Measurements from ENCODE around the gene KMT2A. TPM values are rescaled to one million over a fixed set of nuclear protein-coding genes. Genes with fewer than 3 reads are reported as not detected.
A peak's percentile ranks its signal among the peaks of the same experiment; 100 is the strongest.
"Not testable (repeated sequence)": the region's sequence is repeated elsewhere in the genome, so short reads cannot be mapped to it uniquely, and the experiment has no call there.

KMT2A gene
- total and polyA plus RNA-seq, 2 donors: 11.4 to 17.7 TPM

DNA sequence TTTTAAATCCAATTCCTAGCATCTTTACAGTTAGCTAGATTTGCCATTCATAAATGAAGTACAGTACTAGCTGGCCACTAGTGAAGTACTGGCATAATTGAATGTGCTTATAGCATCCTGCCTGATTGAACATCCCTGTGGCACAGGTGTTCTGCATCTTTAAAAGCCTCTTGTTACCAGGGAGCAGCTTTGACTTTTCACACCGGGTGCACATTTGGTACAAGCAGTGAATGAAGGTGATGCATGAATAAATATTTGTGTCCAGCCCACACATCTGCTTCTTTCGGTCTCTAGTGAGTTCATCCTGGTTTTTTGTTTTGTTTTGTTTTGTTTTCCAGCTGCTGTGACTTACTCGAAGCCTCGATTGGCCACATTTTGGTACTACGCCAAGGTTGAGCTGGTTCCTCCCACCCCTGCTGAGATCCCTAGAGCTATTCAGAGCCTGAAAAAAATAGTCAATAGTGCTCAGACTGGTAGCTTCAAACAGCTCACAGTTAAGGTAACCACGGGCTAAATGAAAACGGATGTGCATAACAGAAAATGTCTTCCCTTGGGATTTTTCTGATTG is 29.6 kb upstream of the KMT2A start:
- no peak overlapping the region for H3K4me3 ChIP-seq (ENCODE audit: low read length in 2 of 2)
- H3K4me1 ChIP-seq (ENCODE audit: control insufficient read depth in 2 of 2, insufficient read depth in 2 of 2, low read length in 2 of 2): peaks cover 8% of the 10 kb centered on the region in 2 donors
- H3K36me3 ChIP-seq (ENCODE audit: control insufficient read depth in 2 of 2, insufficient read depth in 2 of 2, low read length in 1 of 2): peaks cover 7 to 45% of the 10 kb centered on the region in 2 donors
- DNase-seq (ENCODE audit: low read depth in 6 of 9, low spot score in 9 of 9): no peak
- H3K27ac ChIP-seq (ENCODE audit: low read depth in 1 of 2, low read length in 1 of 2): no peak overlapping the region
- H3K9me3 ChIP-seq (ENCODE audit: control insufficient read depth in 2 of 2, insufficient read depth in 1 of 2, low read length in 1 of 2): no peaks in the 10 kb centered on the region
- H3K27me3 ChIP-seq (ENCODE audit: control insufficient read depth in 2 of 2, insufficient read depth in 1 of 2, low read length in 1 of 2): no peaks in the 10 kb centered on the region
- WGBS: 89% methylated on average over 7 of the region's 7 CpGs

DNA sequence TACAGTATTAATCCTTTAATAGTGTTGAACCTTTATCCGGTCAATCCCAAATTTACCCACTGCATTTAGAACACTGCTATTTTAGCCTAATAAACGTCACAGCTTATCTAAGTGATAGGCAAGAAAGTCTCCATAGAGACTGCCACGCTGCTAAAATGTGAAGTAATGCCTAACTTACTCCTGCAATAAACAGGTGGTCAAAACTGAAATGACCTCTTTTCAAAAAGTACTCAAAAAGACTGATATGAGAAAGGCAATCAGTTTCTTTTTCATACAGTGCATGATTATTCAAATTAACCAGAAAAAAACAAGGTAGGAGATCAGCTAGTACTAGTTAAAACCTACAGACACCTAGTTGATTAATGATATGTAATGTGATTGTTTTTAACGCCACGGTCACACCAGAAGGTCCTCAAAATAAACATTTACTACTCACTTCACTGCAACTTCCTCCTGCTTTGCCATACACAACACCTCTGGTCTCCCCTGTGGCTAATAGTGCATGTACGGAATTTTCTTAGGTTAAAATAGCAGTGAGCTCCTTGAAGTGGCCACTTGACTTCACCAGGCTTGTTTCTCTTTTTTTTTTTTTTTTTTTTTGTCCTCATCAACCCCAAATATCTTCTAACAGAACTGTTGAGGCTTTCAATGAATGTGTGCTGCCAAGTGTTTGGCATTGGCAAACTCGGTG is 26.1 kb upstream of the KMT2A start:
- no peak overlapping the region for H3K4me3 ChIP-seq (ENCODE audit: low read length in 2 of 2)
- no peaks in the 10 kb centered on the region for H3K4me1 ChIP-seq (ENCODE audit: control insufficient read depth in 2 of 2, insufficient read depth in 2 of 2, low read length in 2 of 2)
- no peak for DNase-seq (ENCODE audit: low read depth in 6 of 9, low spot score in 9 of 9)
- WGBS: 98% methylated on average over 7 of the region's 7 CpGs
- H3K9me3 ChIP-seq (ENCODE audit: control insufficient read depth in 2 of 2, insufficient read depth in 1 of 2, low read length in 1 of 2): no peaks in the 10 kb centered on the region
- H3K27ac ChIP-seq (ENCODE audit: low read depth in 1 of 2, low read length in 1 of 2): no peak overlapping the region
- H3K36me3 ChIP-seq (ENCODE audit: control insufficient read depth in 2 of 2, insufficient read depth in 2 of 2, low read length in 1 of 2): peaks cover 12 to 43% of the 10 kb centered on the region in 2 donors
- H3K27me3 ChIP-seq (ENCODE audit: control insufficient read depth in 2 of 2, insufficient read depth in 1 of 2, low read length in 1 of 2): no peaks in the 10 kb centered on the region

DNA sequence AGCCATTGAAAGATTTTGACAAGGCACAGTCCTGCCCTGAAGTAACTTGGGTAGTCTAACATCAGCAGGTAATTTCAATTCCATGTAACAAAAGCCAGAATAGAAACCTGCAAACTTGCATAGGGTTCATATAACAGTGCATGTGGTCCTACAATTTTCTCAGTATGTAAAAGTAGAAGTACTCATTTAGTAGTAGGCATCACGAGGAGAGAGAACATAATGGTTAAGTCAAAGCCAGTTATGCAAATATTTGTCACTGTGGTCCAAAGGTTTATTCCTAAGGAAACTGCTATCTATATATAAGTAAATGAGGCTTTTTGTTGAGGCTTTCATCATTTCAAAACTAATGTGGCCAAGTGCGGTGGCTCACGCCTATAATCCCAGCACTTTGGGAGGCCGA is 24.8 kb upstream of the KMT2A start:
- Histone ChIP-seq H3K27me3 (ENCODE audit: control insufficient read depth in 2 of 2, insufficient read depth in 1 of 2, low read length in 1 of 2) (no peaks in the 10 kb centered on the region), H3K27ac (ENCODE audit: low read depth in 1 of 2, low read length in 1 of 2) (no peak overlapping the region), H3K36me3 (ENCODE audit: control insufficient read depth in 2 of 2, insufficient read depth in 2 of 2, low read length in 1 of 2) (peaks cover 12 to 32% of the 10 kb centered on the region in 2 donors), H3K4me3 (ENCODE audit: low read length in 2 of 2) (no peak overlapping the region), H3K4me1 (ENCODE audit: control insufficient read depth in 2 of 2, insufficient read depth in 2 of 2, low read length in 2 of 2) (no peaks in the 10 kb centered on the region), H3K9me3 (ENCODE audit: control insufficient read depth in 2 of 2, insufficient read depth in 1 of 2, low read length in 1 of 2) (no peaks in the 10 kb centered on the region)
- no peak for DNase-seq (ENCODE audit: low read depth in 6 of 9, low spot score in 9 of 9)
- 82% methylated on average over 4 of the region's 4 CpGs for WGBS

DNA sequence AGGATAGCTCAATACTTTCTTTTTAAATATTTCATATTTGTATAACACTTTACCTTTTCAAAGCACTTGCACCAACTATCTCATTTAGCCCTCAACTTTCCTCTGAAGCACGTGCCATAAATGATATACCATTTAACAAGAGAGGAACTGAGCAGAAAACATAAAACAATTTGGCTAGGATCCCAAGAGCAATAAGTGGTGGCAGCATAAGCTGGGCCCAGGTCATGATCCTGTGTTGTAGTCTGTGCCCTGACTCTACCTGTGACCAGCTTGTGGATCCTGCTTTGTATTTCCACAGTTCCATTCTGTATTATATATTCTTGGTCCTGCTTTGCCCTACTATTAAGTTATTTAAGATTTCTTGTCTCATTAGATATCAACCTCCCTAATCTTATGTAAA is 23.4 kb upstream of the KMT2A start:
- Histone ChIP-seq H3K27me3 (ENCODE audit: control insufficient read depth in 2 of 2, insufficient read depth in 1 of 2, low read length in 1 of 2) (no peaks in the 10 kb centered on the region), H3K4me1 (ENCODE audit: control insufficient read depth in 2 of 2, insufficient read depth in 2 of 2, low read length in 2 of 2) (no peaks in the 10 kb centered on the region), H3K27ac (ENCODE audit: low read depth in 1 of 2, low read length in 1 of 2) (no peak overlapping the region), H3K36me3 (ENCODE audit: control insufficient read depth in 2 of 2, insufficient read depth in 2 of 2, low read length in 1 of 2) (peaks cover 6 to 19% of the 10 kb centered on the region in 2 donors), H3K9me3 (ENCODE audit: control insufficient read depth in 2 of 2, insufficient read depth in 1 of 2, low read length in 1 of 2) (no peaks in the 10 kb centered on the region), H3K4me3 (ENCODE audit: low read length in 2 of 2) (no peak overlapping the region)
- WGBS: 93% methylated on average over 1 of the region's 1 CpG
- DNase-seq (ENCODE audit: low read depth in 6 of 9, low spot score in 9 of 9): no peak

DNA sequence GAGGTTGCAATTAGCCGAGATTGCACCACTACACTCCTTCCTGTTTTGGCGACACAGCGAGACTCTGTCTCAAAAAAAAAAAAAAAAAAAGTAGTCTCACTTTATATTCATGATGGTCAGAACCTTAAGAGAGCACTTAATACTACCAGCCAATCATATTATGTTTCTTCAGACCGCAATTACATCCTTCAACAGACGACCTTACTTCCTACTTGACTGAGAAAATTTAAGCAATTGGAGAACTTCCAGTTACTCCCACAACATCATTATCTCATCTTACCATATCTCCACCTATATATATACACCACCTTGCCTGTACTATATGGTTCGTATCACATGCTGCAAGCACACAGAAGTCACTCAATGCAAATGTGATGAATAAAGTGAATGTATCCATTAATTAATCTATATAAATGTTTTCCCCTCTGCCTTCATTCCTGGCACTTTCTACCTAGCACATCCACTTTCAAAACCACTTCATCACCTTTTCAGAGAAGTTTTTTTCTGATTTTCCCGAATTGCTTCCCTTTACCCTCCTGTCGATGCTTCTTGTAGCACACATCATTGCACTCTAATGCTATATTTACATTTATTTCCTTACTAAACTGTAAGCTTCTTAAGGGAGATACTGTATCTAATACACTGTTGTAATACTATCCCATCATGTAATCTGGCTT is 21.1 kb upstream of the KMT2A start:
- no peak overlapping the region for H3K27ac ChIP-seq (ENCODE audit: low read depth in 1 of 2, low read length in 1 of 2)
- H3K9me3 ChIP-seq (ENCODE audit: control insufficient read depth in 2 of 2, insufficient read depth in 1 of 2, low read length in 1 of 2): no peaks in the 10 kb centered on the region
- no peak for DNase-seq (ENCODE audit: low read depth in 6 of 9, low spot score in 9 of 9)
- peaks cover 5 to 6% of the 10 kb centered on the region in 2 donors for H3K36me3 ChIP-seq (ENCODE audit: control insufficient read depth in 2 of 2, insufficient read depth in 2 of 2, low read length in 1 of 2)
- no peaks in the 10 kb centered on the region for H3K4me1 ChIP-seq (ENCODE audit: control insufficient read depth in 2 of 2, insufficient read depth in 2 of 2, low read length in 2 of 2)
- no peaks in the 10 kb centered on the region for H3K27me3 ChIP-seq (ENCODE audit: control insufficient read depth in 2 of 2, insufficient read depth in 1 of 2, low read length in 1 of 2)
- no peak overlapping the region for H3K4me3 ChIP-seq (ENCODE audit: low read length in 2 of 2)
- 40% methylated on average over 8 of the region's 8 CpGs for WGBS

DNA sequence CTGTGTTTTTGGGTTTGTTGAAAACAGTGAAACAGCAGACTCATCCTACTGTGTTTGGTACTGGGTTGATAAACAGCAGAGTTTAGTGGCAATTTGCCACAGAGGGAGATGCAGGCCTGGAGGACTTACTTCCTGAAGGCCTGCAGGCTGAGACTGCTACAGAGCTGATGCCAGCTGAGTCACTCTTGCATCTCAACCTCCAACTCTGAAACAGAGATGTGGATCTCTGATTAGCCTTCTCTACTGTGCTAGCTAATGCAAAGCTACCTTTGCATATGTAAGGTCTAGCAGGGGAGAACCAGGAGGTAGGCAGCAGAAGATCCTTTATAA is 20.6 kb upstream of the KMT2A start:
- H3K36me3 ChIP-seq (ENCODE audit: control insufficient read depth in 2 of 2, insufficient read depth in 2 of 2, low read length in 1 of 2): peaks cover 4 to 5% of the 10 kb centered on the region in 2 donors
- no peaks in the 10 kb centered on the region for H3K4me1 ChIP-seq (ENCODE audit: control insufficient read depth in 2 of 2, insufficient read depth in 2 of 2, low read length in 2 of 2)
- H3K27me3 ChIP-seq (ENCODE audit: control insufficient read depth in 2 of 2, insufficient read depth in 1 of 2, low read length in 1 of 2): no peaks in the 10 kb centered on the region
- H3K9me3 ChIP-seq (ENCODE audit: control insufficient read depth in 2 of 2, insufficient read depth in 1 of 2, low read length in 1 of 2): no peaks in the 10 kb centered on the region
- H3K4me3 ChIP-seq (ENCODE audit: low read length in 2 of 2): no peak overlapping the region
- peak in 1 of 9 donors; percentile 27 for DNase-seq (ENCODE audit: low read depth in 6 of 9, low spot score in 9 of 9)
- no peak overlapping the region for H3K27ac ChIP-seq (ENCODE audit: low read depth in 1 of 2, low read length in 1 of 2)

DNA sequence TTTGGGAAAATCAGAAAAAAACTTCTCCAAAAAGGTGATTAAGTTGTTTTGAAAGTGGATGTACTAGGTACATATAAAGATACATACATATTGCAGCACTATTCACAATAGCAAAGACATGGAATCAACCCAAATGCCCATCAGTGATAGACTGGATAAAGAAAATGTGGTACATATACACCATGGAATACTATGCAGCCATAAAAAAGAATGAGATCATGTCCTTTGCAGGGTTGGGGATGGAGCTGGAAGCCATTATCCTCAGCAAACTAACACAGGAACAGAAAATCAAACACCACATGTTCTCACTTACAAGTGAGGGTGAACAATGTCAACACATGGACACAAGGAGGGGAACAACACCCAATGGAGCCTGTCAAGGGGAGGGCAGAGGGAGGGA is 19.4 kb upstream of the KMT2A start:
- not testable (repeated sequence) for DNase-seq (ENCODE audit: low read depth in 6 of 9, low spot score in 9 of 9); H3K27me3 ChIP-seq (ENCODE audit: control insufficient read depth in 2 of 2, insufficient read depth in 1 of 2, low read length in 1 of 2); H3K4me1 ChIP-seq (ENCODE audit: control insufficient read depth in 2 of 2, insufficient read depth in 2 of 2, low read length in 2 of 2); H3K36me3 ChIP-seq (ENCODE audit: control insufficient read depth in 2 of 2, insufficient read depth in 2 of 2, low read length in 1 of 2); H3K9me3 ChIP-seq (ENCODE audit: control insufficient read depth in 2 of 2, insufficient read depth in 1 of 2, low read length in 1 of 2); H3K4me3 ChIP-seq (ENCODE audit: low read length in 2 of 2); H3K27ac ChIP-seq (ENCODE audit: low read depth in 1 of 2, low read length in 1 of 2)

DNA sequence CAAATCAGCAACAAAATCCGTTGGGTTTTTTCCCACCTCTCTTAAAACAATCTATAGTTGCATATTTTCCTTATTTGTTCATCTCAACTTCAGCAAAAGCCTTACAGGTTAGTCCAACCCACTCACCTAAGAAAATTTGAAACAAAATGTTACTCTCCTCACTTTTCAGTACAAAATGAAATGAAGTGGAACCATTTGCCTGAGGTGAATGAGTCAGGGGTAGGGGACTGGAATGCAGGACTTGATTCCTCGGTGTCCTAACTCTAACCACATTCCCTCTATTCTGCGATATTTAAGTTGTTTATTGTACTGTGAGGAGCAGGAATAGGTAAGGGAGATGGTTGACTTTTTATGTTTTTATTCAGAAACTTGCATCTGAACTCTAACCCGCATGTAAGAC is 18.5 kb upstream of the KMT2A start:
- H3K4me1 ChIP-seq (ENCODE audit: control insufficient read depth in 2 of 2, insufficient read depth in 2 of 2, low read length in 2 of 2): no peaks in the 10 kb centered on the region
- peaks cover 4 to 5% of the 10 kb centered on the region in 2 donors for H3K36me3 ChIP-seq (ENCODE audit: control insufficient read depth in 2 of 2, insufficient read depth in 2 of 2, low read length in 1 of 2)
- H3K27ac ChIP-seq (ENCODE audit: low read depth in 1 of 2, low read length in 1 of 2): no peak overlapping the region
- DNase-seq (ENCODE audit: low read depth in 6 of 9, low spot score in 9 of 9): no peak
- H3K27me3 ChIP-seq (ENCODE audit: control insufficient read depth in 2 of 2, insufficient read depth in 1 of 2, low read length in 1 of 2): no peaks in the 10 kb centered on the region
- H3K4me3 ChIP-seq (ENCODE audit: low read length in 2 of 2): no peak overlapping the region
- no peaks in the 10 kb centered on the region for H3K9me3 ChIP-seq (ENCODE audit: control insufficient read depth in 2 of 2, insufficient read depth in 1 of 2, low read length in 1 of 2)
- 95% methylated on average over 4 of the region's 4 CpGs for WGBS

DNA sequence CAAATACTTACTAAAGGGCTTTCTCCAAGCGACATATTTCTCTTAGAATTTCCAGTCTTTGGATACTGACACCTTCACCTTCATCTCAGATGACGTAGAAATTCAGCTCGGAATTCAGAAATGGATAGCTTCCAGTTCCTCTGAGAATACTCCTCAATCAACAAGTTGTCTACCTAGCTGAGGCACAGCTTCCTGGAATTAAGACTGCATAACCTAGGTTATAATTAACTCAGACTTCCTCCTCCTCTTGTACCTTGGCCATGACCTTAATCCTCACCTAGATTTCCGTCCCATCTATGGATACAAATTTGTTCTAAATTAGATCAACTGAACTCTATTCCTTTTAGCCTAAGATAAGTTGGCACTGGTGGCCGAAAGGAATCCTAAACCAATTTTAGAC is 17.5 kb upstream of the KMT2A start:
- WGBS: 92% methylated on average over 5 of the region's 5 CpGs
- H3K36me3 ChIP-seq (ENCODE audit: control insufficient read depth in 2 of 2, insufficient read depth in 2 of 2, low read length in 1 of 2): peaks cover 3% of the 10 kb centered on the region in 2 donors
- no peaks in the 10 kb centered on the region for H3K9me3 ChIP-seq (ENCODE audit: control insufficient read depth in 2 of 2, insufficient read depth in 1 of 2, low read length in 1 of 2)
- no peaks in the 10 kb centered on the region for H3K4me1 ChIP-seq (ENCODE audit: control insufficient read depth in 2 of 2, insufficient read depth in 2 of 2, low read length in 2 of 2)
- no peak overlapping the region for H3K4me3 ChIP-seq (ENCODE audit: low read length in 2 of 2)
- no peaks in the 10 kb centered on the region for H3K27me3 ChIP-seq (ENCODE audit: control insufficient read depth in 2 of 2, insufficient read depth in 1 of 2, low read length in 1 of 2)
- DNase-seq (ENCODE audit: low read depth in 6 of 9, low spot score in 9 of 9): no peak
- no peak overlapping the region for H3K27ac ChIP-seq (ENCODE audit: low read depth in 1 of 2, low read length in 1 of 2)
